NK-92 treated with Interleukin-12 subunit alpha and Interleukin-12 subunit beta, amount 100 ng/mL, for 24 hours (cell line): ENCODE data around the gene PROX1.
"Not testable (repeated sequence)": the region's sequence is repeated elsewhere in the genome, so short reads cannot be mapped to it uniquely, and the experiment has no call there.

Experiments used
- DNase-seq: peaks from one replicate; lab custom pipeline; 2025; lab: John Stamatoyannopoulos, UW

The PROX1 gene

DNA sequence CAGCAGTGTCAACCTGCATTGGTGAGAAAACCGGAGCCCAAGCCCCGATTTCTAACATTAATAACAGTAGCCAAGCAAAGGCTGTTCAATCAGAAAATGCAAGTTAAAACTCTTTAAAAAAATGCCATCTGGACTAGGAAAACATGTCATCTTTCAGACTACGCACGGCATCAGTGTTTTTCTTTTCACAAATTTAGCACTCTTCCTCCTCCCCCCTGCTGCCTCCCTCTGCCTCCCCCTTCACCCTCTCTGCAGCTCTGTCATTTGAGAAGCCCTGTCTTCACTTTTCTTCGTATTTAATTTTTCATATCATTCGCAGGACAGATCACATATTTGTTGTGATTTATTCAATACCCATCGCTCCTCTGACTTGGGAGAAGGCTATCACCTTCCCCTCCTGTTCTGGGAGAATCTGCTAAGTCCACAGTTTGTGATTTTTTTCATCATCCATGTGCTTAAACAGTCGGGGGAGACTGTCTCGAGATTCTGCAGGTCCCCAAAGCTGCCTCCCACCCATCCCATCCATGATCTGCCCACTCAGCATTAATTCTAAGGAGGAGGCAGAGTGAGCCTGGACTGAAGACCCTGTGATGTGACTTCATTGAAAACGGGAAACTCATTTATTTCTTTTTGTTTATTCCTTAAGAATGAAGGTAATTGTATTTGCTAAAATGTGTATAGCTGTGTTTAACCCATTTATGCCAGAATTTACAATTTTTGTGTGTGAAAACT is 84.8 kb downstream of the PROX1 start:
- DNase-seq: no peak

DNA sequence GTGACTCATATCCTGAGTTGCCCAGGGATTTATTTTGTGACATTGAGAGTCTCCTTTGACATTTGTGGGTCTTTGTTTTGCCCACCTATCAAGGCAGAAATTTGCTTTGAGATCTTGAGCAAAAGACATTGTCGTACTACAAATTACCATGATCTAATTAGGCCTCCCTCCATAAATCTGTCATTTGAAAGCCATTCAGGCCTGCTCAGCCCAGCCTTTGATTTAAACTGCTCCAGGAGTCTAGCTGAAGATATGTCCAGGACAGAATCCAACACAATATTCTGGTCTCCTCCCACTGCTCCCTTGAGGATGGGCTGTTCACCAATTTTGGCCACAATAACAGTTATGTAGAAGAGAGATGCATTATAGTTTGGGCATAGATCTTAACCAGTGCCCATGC is 86.7 kb downstream of the PROX1 start:
- no peak for DNase-seq

DNA sequence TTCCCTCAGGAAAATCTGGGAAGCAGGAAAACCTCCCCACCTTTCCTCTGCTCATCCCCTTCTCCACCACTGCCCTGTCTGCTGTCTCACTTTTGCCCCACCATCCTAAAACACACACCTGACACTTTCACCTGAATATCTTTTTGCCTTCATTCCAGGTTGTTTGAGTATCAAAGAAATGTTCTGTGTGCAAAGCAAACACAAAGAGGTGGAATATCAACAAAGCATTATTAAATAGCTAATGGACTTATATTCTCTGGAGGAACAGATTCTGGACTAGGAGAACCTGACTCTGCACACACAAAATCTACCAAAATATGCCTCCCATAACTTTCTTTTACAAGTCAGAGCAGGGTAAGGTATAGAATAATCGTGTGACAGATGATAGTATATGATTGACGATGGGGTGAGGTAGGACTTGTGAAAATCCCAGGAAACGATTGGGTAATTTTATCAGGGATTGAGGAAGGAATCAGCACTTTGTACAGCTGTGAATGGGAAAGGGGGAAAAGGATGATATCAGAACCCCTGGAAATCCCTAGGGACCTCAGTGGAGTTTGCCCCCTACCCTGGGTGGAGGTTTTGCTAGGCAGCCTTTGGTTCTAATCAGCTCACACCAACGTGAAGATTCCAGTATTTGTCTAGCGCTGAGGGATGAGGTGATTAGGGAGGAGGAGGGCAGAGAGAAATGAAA is 87.7 kb downstream of the PROX1 start:
- no peak for DNase-seq

DNA sequence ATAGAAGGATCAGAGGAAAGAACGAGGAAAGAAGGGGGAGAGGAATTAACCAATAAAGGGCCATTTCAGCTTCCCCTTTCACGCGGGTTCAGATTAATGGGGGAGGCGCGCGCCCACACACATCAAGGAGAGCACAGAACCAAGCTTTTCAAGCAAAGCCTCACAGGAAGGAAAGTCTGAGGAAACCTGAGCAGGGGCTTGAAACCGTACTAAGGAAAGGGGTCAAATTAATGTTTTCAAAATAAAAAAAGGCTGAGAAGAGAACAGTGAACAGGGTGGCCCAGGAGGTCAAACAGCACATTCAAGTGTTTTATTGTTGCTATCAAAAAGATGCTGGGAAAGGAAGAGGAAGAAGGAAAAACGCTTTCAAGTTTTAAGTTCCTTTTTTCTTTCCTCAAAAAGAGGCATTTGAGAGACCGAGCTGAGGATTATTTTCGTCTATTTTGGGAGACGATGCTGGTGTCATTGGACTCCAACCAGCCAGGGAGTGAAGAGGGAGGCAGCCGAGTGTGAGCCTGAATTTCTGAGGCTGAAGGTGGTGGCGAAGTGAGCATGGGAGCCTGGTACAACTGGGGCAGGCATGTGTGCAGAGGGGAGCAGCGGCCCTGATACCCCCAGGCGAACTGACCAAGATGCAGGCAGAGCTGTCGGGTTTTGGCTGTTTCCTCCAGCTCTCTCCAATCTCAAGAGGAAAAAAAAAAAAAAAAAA is 88.4 kb downstream of the PROX1 start:
- no peak for DNase-seq

DNA sequence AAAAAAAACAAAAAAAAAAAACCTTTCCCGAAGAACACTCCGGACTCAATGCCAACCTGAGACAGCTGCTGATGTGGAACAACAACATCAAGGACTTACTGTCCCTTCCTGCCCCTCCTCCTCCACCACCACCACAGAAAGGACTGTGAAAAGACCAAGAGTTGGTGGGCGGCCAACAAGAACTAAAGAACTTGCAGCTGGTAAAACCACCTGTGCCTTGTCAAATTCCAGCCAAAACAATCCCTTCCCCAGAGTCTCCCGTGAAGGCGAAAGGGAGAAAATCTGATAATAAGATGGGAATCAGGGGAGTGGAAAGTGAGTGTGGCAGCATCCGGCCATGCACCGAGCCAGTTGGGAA is 88.9 kb downstream of the PROX1 start:
- DNase-seq: no peak

DNA sequence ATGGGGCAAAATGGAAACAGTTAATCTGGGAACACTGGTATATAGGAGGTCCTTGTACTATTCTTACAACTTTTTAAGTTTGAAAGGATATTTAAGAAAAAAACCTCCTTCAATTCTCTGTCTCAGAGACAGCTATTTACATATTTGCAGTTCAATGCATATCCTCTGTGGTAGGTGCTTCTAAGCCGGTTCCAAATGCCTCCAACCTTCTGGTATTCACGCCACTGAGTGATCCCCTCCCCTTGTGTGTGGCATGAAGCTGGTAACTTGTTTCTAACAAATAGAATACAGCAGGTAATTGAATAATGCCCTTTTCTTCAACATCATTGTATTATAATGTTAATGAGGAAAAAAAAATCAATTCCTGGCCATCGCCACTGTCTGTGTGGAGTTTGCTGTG is 91.2 kb downstream of the PROX1 start:
- DNase-seq: no peak

DNA sequence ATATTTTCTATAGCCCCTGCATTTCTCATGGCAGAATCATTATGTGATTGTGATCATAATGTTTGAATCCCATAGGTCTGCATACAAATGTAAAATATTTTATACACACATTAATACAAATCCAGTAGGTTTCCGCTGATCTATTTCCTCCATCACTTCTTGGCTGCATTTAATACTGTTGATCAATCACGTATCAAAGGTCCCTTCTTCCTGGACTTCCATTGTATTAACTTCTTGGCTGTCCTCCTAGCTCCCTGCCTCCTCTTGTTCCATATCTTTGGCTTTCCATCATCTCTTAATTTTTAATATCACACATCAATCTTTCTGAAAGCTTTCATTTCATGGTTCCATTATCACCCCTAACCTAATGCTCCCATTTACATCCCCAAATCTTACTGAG is 97.6 kb downstream of the PROX1 start:
- DNase-seq: no peak

DNA sequence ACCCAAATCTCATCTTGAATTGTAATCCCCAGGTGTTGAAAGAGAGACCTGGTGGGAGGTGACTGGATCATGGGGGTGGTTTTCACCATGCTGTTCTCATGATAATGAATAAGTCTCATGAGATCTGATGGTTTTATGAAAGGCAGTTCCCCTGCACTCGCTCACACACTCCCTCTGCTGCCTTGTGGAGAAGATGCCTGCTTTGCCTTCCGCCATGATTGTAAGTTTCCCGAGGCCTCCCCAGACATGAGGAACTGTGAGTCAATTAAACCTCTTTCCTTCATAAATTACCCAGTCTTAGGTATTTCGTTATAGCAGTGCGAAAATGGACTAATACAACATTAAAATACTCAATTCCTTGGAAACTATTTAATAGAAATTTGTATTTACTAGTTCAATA is 99.2 kb downstream of the PROX1 start:
- no peak for DNase-seq

DNA sequence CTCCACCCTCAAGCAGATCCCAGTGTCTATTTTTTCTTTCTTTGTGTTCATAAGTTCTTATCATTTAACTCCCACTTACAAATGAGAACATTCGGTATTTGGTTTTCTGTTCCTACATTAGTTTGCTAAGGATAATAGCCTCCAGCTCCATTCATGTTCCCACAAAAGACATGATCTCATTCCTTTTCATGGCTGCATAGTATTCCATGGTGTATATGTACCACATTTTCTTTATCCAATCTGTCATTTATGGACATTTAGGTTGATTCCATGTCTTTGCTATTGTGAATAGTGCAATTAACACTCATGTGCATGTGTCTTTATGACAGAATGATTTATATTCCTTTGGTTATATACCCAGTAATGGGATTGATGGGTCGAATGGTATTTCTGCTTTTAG is 101.2 kb downstream of the PROX1 start:
- not testable (repeated sequence) for DNase-seq
